ENCODE results near the gene ENOPH1.
"Not testable (repeated sequence)": the region's sequence is repeated elsewhere in the genome, so short reads cannot be mapped to it uniquely, and the experiment has no call there.

ENOPH1 gene

DNA sequence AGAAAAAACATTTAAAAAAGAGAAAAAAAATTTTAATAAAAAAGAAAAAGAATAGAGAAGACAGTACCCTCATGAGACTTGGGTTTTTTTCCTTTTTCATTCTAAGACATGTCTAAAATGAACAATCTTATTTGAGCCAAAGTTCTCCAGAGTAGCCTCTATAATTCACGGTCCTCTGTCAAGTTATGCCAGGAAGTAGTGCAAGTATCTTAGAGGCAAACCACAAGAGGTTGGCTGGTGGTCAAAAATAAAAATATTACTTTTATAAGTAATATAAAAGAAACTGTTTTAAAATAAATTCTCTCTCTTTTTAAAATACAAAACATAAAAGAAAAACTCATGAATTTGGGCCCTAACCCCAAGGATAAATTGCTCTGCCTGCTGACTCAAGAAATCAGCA, 26.7 kb upstream of the ENOPH1 start:
- Mint-ChIP-seq H3K9me3 (no peaks in the 10 kb centered on the region), H3K4me3 (no peak overlapping the region), H3K36me3 (ENCODE audit: insufficient read depth) (no peaks in the 10 kb centered on the region), H3K27ac (no peak overlapping the region), H3K4me1 (ENCODE audit: low read depth in 2 of 2) (no peaks in the 10 kb centered on the region), H3K27me3 (peaks cover 14 to 15% of the 10 kb centered on the region in 2 donors)
- DNase-seq: no peak
- ATAC-seq (replicated peaks): no peak

DNA sequence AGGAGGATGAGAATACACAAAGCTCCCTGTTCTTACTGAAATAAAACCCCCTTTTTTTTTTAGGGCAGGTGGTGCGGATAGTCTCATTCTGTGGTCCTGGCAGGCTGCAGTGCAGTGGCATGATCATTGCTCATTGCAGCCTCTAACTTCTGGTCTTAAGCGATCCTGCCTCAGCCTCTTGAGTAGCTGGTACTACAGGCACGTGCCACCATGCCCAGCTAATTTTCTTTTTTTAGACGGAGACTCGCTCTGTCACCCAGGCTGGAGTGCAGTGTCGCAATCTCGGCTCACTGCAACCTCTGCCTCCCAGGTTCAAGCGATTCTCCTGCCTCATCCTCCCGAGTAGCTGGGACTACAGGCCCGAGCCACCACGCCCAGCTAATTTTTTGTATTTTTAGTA, 15.3 kb upstream of the ENOPH1 start:
- not testable (repeated sequence) for H3K4me3 Mint-ChIP-seq; DNase-seq; H3K4me1 Mint-ChIP-seq (ENCODE audit: low read depth in 2 of 2); H3K36me3 Mint-ChIP-seq (ENCODE audit: insufficient read depth); H3K27ac Mint-ChIP-seq; ATAC-seq (replicated peaks); H3K9me3 Mint-ChIP-seq
- peaks cover 10 to 38% of the 10 kb centered on the region in 2 donors for H3K27me3 Mint-ChIP-seq

DNA sequence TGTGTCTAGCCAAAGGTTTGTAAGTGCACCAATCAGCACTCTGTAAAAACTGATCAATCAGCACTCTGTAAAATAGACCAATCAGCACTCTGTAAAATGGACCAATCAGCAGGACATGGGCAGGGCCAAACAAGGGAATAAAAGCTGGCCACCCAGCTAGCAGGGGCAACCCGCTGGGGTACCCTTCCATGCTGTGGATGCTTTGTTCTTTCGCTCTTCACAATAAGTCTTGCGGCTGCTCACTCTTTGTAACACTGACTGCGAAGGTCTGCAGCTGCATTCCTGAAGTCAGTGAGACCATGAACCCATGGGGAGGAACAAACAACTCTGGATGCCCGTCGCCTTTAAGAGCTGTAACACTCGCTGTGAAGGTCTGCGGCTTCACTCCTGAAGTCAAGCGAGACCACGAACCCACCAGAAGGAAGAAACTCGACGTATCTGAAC, 14.4 kb upstream of the ENOPH1 start:
- H3K36me3 Mint-ChIP-seq (ENCODE audit: insufficient read depth): peaks cover 3% of the 10 kb centered on the region
- H3K4me3 Mint-ChIP-seq: peak overlapping the region in 1 of 2 donors; percentile 15
- no peak overlapping the region for H3K27ac Mint-ChIP-seq
- H3K27me3 Mint-ChIP-seq: peaks cover 10 to 38% of the 10 kb centered on the region in 2 donors
- no peak for DNase-seq
- ATAC-seq (replicated peaks): peak; percentile 39
- H3K4me1 Mint-ChIP-seq (ENCODE audit: low read depth in 2 of 2): peaks cover 3 to 5% of the 10 kb centered on the region in 2 donors
- no peaks in the 10 kb centered on the region for H3K9me3 Mint-ChIP-seq

DNA sequence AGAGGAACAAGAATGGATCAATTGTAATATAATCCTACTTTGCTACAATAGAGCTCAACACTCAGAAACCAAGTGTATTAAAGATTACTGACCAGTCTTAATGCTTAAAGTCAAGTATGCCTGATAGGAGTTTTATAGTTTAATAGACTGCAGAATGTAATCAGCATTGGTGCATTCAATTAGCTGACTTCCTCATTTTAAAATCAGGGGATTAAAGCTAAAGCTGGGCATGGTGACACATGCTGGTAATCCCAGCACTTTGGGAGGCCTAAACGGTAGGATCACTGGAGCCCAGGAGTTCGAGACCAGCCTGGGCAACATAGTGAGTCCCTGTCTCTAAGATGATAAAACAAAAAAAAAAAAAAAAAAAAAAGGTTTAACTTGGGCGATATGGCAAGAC, 10.9 kb upstream of the ENOPH1 start:
- Mint-ChIP-seq H3K4me3 (no peak overlapping the region), H3K36me3 (ENCODE audit: insufficient read depth) (peaks cover 33% of the 10 kb centered on the region), H3K4me1 (ENCODE audit: low read depth in 2 of 2) (peaks cover 7 to 18% of the 10 kb centered on the region in 2 donors), H3K9me3 (no peaks in the 10 kb centered on the region), H3K27ac (no peak overlapping the region), H3K27me3 (peaks cover 10 to 35% of the 10 kb centered on the region in 2 donors)
- DNase-seq: no peak
- no peak for ATAC-seq (replicated peaks)

- ATAC-seq (replicated peaks): no peak
- DNase-seq: no peak
- H3K27ac Mint-ChIP-seq: peak overlapping the region in 1 of 2 donors; percentile 15
- H3K9me3 Mint-ChIP-seq: no peaks in the 10 kb centered on the region
- H3K4me1 Mint-ChIP-seq (ENCODE audit: low read depth in 2 of 2): peaks cover 13 to 25% of the 10 kb centered on the region in 2 donors
- H3K36me3 Mint-ChIP-seq (ENCODE audit: insufficient read depth): peaks cover 58% of the 10 kb centered on the region
- peaks cover 5 to 10% of the 10 kb centered on the region in 2 donors for H3K27me3 Mint-ChIP-seq
- H3K4me3 Mint-ChIP-seq: peak overlapping the region in 1 of 2 donors; percentile 29
Measured at GRCh38 chr4:82421796-82422560, 8.4 kb upstream of the ENOPH1 start.

GRCh38 chr4:82422616-82423015, 7.8 kb upstream of the ENOPH1 start:
- Mint-ChIP-seq H3K36me3 (ENCODE audit: insufficient read depth) (peaks cover 64% of the 10 kb centered on the region), H3K27me3 (peaks cover 5 to 10% of the 10 kb centered on the region in 2 donors), H3K9me3 (no peaks in the 10 kb centered on the region), H3K27ac (no peak overlapping the region), H3K4me1 (ENCODE audit: low read depth in 2 of 2) (peaks cover 18 to 32% of the 10 kb centered on the region in 2 donors), H3K4me3 (no peak overlapping the region)
- ATAC-seq (replicated peaks) (no peak), DNase-seq (no peak)

DNA sequence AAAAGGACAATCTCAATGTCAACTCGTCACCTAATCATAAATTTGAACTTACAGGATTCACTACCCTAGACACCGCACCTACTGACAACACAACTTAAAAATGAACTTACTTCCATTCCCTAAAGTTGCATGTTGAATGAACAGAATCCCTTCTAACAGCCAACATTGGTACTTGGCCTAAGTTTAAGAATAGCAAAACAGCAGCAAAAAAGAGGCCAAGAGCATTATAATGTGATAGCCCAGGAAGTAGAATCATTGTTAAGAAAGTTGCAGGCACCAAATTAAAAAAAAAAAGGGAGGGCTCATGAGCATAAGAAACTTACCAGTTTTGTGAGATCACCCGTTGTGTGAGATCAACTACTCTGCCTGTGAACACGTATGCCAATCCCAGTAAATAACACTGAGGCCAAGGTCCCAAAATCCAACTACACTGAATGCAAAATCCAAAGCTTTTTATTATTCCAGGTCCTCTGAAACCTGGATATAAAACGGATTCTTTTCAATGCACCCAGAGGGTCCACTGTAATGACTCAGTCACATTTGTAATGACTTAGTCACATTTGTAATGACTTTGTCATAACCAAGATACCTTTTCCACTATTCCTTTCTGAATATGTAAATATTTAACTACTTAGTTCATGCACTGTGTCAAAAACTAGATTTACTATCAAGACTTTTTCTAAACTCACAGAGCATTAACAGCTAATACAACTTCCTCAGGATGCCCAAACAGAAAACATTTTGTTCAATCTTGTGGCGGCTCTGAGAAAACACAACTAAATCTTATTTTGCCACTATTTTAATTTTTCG, 6.9 kb upstream of the ENOPH1 start:
- ATAC-seq (replicated peaks): no peak
- Mint-ChIP-seq H3K36me3 (ENCODE audit: insufficient read depth) (peaks cover 73% of the 10 kb centered on the region), H3K27ac (no peak overlapping the region), H3K4me3 (no peak overlapping the region), H3K9me3 (no peaks in the 10 kb centered on the region), H3K4me1 (ENCODE audit: low read depth in 2 of 2) (peaks cover 26 to 40% of the 10 kb centered on the region in 2 donors), H3K27me3 (peaks cover 0 to 1% of the 10 kb centered on the region in 2 donors)
- no peak for DNase-seq

DNA sequence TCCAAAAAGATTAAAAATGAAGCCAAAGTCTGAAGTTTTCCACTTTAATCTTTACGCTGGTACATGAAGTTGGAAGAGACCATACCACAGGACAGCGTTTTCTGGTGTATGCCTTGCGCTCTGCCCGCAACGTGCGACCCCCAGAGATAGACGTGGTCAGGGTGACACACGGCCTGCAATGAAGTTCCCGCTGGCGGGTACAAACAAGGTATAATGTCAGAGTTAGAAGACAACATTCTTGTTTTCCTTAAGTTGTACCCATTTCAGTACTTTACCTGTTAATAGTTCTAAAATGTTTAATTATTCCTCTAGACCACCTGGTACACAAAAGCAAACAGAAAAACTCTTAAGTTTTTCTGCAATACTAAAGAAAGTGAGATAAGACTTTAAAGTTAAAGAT, 4.9 kb upstream of the ENOPH1 start:
- H3K27ac Mint-ChIP-seq: no peak overlapping the region
- H3K4me3 Mint-ChIP-seq: no peak overlapping the region
- no peaks in the 10 kb centered on the region for H3K27me3 Mint-ChIP-seq
- H3K9me3 Mint-ChIP-seq: no peaks in the 10 kb centered on the region
- ATAC-seq (replicated peaks): no peak
- H3K36me3 Mint-ChIP-seq (ENCODE audit: insufficient read depth): peaks cover 92% of the 10 kb centered on the region
- peaks cover 32 to 47% of the 10 kb centered on the region in 2 donors for H3K4me1 Mint-ChIP-seq (ENCODE audit: low read depth in 2 of 2)
- no peak for DNase-seq

DNA sequence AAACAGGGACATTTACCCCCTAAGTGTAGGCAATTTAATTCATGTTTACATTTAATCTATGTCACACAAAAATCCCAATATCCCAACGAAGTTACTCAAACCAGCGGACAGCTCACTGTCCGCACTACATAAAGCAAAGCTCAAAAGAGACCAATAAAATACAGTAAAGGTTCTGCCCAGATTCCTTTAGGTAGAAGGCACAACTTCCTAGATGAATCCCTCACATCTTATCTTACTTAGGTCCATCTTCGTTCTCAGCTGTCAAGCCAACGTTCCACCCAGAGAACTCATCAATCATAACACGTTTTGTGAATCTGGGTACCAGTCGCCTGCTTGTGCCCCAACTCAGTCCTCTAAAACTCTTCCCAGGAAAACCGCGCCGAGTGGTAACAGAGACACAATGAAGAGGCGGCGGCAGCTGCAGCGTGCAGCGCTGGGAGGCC, 1.8 kb upstream of the ENOPH1 start:
- ATAC-seq (replicated peaks): no peak
- Mint-ChIP-seq H3K27me3 (no peaks in the 10 kb centered on the region), H3K9me3 (no peaks in the 10 kb centered on the region), H3K4me1 (ENCODE audit: low read depth in 2 of 2) (peaks cover 46 to 62% of the 10 kb centered on the region in 2 donors), H3K4me3 (peak overlapping the region; percentile 100), H3K27ac (peak overlapping the region; percentile 99), H3K36me3 (ENCODE audit: insufficient read depth) (peaks cover 86% of the 10 kb centered on the region)
- no peak for DNase-seq

- peak overlapping the region; percentile 100 for H3K4me3 Mint-ChIP-seq
- H3K4me1 Mint-ChIP-seq (ENCODE audit: low read depth in 2 of 2): peaks cover 44 to 63% of the 10 kb centered on the region in 2 donors
- peak overlapping the region; percentile 99 for H3K27ac Mint-ChIP-seq
- H3K36me3 Mint-ChIP-seq (ENCODE audit: insufficient read depth): peaks cover 80% of the 10 kb centered on the region
- H3K27me3 Mint-ChIP-seq: no peaks in the 10 kb centered on the region
- no peaks in the 10 kb centered on the region for H3K9me3 Mint-ChIP-seq
- ATAC-seq (replicated peaks): peak; percentile 59
- peak; percentile 89 to 95 (median 92) for DNase-seq
Measured at GRCh38 chr4:82428969-82429727, 1.2 kb upstream of the ENOPH1 start.

GRCh38 chr4:82429728-82430192, 630 bp upstream of the ENOPH1 start:
- Mint-ChIP-seq H3K36me3 (ENCODE audit: insufficient read depth) (peaks cover 77% of the 10 kb centered on the region), H3K4me3 (peak overlapping the region; percentile 100)
- peak; percentile 69 to 70 (median 69) for DNase-seq

DNA sequence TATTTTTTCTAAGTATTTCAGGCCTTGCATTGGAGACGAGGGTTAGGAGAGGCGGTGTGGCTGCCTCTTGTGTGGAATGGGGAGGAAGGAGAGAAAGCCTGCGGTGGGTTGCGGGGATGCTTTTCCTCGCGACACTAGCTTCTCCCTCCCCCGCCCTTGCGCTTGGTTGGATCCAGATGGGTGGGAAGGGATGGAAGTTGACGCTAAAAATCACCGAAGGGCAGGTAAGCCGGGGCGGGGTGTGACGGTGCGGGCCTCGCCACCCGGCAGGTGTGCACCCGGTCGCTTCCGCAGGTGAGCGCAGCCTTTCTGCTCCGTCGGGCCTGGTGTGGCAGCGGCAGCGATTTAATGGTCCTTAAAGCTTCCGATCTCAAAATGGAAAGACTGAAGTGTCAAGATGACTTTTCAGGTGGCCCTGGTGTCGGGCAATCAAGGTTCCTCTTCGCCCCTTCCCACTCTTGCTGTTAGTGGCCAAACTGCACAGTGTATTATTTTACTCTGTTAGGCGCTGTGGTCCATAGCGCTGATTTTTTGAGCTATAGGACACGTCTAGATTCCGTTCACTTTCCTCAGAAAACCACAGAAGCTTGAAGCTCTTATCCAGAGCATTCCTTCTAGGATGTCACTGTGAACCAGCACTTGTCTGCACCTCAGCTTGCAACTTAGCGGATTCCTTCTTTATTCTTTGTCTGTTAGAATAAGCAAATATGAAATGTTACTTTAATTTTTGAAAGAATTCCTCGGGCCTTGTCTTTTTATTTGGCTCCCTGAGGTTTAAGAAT, 765 bp downstream of the ENOPH1 start:
- DNase-seq (peak; percentile 25 to 28 (median 26)), ATAC-seq (replicated peaks) (no peak)
- Mint-ChIP-seq H3K4me1 (ENCODE audit: low read depth in 2 of 2) (peaks cover 45 to 69% of the 10 kb centered on the region in 2 donors), H3K9me3 (no peaks in the 10 kb centered on the region), H3K36me3 (ENCODE audit: insufficient read depth) (peaks cover 63% of the 10 kb centered on the region), H3K27ac (peak overlapping the region; percentile 99), H3K4me3 (peak overlapping the region; percentile 100), H3K27me3 (no peaks in the 10 kb centered on the region)

More at GRCh38 chr4:82429728-82430192, 630 bp upstream of the ENOPH1 start:
- ATAC-seq (replicated peaks): peak; percentile 44
- peak overlapping the region; percentile 99 for H3K27ac Mint-ChIP-seq
- no peaks in the 10 kb centered on the region for H3K27me3 Mint-ChIP-seq
- H3K4me1 Mint-ChIP-seq (ENCODE audit: low read depth in 2 of 2): peaks cover 44 to 66% of the 10 kb centered on the region in 2 donors
- H3K9me3 Mint-ChIP-seq: no peaks in the 10 kb centered on the region
